ENCODE data around the gene PLEKHG2.

The PLEKHG2 gene

DNA sequence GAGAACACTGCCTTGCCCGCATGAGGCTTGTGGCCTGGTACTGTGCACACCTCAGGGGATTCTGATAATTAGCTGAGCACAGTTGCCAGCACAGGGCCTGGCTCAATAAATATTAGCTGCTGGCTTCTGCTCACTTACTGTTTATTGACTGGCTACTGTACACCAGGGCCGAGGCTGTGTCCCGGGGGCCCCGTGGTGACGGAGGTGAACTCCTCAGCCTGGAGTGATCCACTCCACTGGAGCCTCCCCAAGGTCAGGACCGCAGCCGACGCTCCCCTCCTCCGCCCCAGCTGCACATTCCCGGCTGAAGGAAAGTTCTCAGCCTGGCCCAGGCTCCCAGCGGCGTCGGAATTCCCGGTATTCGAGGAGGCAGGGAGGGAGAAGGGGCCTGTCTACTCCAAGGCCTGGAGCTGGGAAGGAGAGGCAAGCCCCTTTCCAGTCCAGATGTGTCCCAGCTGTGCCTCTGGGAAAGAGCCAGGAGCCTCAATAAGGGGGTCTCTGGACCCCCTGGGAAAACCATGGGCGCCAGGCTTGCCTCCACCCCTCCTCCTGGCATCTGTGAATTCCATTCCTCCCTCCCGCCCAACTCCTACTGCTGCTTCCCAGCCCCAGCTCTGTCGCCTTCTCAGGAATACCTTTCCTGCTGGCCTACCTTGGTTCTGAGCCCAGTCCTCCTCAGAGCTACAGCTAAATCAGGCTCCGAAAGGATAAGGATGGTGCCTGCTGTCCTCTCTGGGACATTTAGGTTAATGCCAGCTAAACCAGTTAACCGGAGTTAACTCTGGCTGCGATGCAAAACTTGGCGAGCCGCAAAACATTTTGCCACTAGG is 16.0 kb downstream of the PLEKHG2 start:
- Histone ChIP-seq H2BK5ac (ENCODE audit: low read length) (peak overlapping the region; percentile 33), H2AK5ac (ENCODE audit: low read depth, low read length) (peak overlapping the region; percentile 0), H4K8ac (ENCODE audit: low read depth, low read length) (no peak overlapping the region), H3K27me3 (ENCODE audit: control insufficient read depth in 3 of 3, insufficient read depth in 3 of 3, low read depth in 1 of 3, low read length in 3 of 3) (no peaks in the 10 kb centered on the region), H2AFZ (ENCODE audit: low read length) (peak overlapping the region; percentile 79), H3K4ac (ENCODE audit: low read length) (no peak overlapping the region), H3K14ac (ENCODE audit: low read length) (no peak overlapping the region), H2BK15ac (ENCODE audit: low read length) (no peak overlapping the region), H3K4me3 (ENCODE audit: low read length in 2 of 2) (no peak overlapping the region), H3K18ac (ENCODE audit: low read length) (peak overlapping the region; percentile 82), H2BK120ac (ENCODE audit: low read depth, low read length) (peak overlapping the region; percentile 4), H3K9me3 (replicated peaks in 1 of 2; ENCODE audit: control insufficient read depth in 2 of 2, insufficient read depth in 1 of 2, low read depth in 1 of 2, low read length in 2 of 2) (no peaks in the 10 kb centered on the region), H3K4me2 (ENCODE audit: insufficient read depth, low read length, poor library complexity, severe bottlenecking) (peak overlapping the region; percentile 37), H3K4me1 (ENCODE audit: control insufficient read depth in 2 of 2, insufficient read depth in 1 of 2, low read depth in 1 of 2, low read length in 2 of 2) (peaks cover 18 to 19% of the 10 kb centered on the region in 2 donors), H2BK12ac (ENCODE audit: low read length) (no peak overlapping the region), H3K79me1 (ENCODE audit: low read depth, low read length) (no peaks in the 10 kb centered on the region), H3K9ac (ENCODE audit: low read depth, low read length, poor library complexity) (no peak overlapping the region), H3K36me3 (replicated peaks in 1 of 2; ENCODE audit: control insufficient read depth in 2 of 2, insufficient read depth in 2 of 2, low read length in 2 of 2) (peaks cover 37 to 47% of the 10 kb centered on the region in 2 donors), H4K91ac (ENCODE audit: low read depth, low read length, poor library complexity) (no peak overlapping the region), H3K23ac (ENCODE audit: low read depth, low read length, poor library complexity) (peak overlapping the region; percentile 30), H3K27ac (replicated peaks; ENCODE audit: low read length) (peak overlapping the region; percentile 72)
- DNase-seq (ENCODE audit: low spot score), result peak; percentile 72
- WGBS, 2 donors (ENCODE audit: extremely low coverage in 2 of 2, insufficient read length in 2 of 2, insufficient replicate concordance in 1 of 2), result no CpG with 5 or more reads among the region's 23 CpGs

DNA sequence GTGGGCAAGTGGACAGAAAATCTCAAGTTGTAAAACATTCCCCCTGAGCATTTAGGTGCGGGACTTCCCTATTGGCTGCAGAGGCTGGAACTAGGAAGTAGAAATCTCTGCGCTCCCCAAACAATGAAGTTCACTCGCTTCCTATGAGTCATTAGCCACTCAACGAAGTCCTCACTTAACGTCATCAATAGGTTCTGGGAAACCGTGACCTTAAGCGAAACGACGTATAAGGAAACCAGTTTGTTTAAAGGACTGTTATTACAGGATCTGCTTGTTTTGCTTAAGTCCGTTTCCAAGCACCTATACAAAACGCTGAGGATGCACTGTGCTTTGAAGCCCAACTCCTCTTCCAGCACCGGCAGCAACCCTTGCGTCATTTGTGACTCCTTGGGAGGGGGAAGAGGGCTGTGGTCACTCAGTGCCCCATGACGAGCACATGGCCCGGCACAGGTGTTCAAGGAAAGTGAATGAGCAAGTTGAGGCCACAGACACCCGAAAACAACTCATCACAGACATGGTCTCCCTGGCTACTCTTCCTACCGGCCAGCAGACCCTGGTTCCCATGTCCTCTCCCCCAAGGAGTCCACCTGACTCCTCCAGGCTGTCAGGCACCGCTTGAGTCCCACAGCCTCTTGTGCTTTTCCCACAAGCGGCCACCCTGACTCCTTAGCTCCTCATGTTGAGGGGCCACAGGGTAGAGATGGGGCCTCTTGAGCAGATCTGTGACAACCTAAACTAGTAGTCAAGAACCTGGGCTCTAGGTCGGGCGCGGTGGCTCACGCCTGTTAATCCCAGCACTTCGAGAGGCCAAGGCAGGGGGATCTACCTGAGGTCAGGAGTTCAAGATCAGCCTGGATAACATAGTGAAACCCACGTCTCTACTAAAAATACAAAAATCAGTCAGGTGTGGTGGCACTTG is 18.5 kb downstream of the PLEKHG2 start:
- H2BK5ac ChIP-seq (ENCODE audit: low read length), result no peak overlapping the region
- no peak overlapping the region for H3K23ac ChIP-seq (ENCODE audit: low read depth, low read length, poor library complexity)
- no peak for DNase-seq (ENCODE audit: low spot score)
- H3K4me2 ChIP-seq (ENCODE audit: insufficient read depth, low read length, poor library complexity, severe bottlenecking), result no peak overlapping the region
- peaks cover 11% of the 10 kb centered on the region for H3K79me1 ChIP-seq (ENCODE audit: low read depth, low read length)
- H4K91ac ChIP-seq (ENCODE audit: low read depth, low read length, poor library complexity), result no peak overlapping the region
- H3K27me3 ChIP-seq (ENCODE audit: control insufficient read depth in 3 of 3, insufficient read depth in 3 of 3, low read depth in 1 of 3, low read length in 3 of 3), result no peaks in the 10 kb centered on the region
- H3K18ac ChIP-seq (ENCODE audit: low read length), result no peak overlapping the region
- H4K8ac ChIP-seq (ENCODE audit: low read depth, low read length), result no peak overlapping the region
- H3K4me3 ChIP-seq (ENCODE audit: low read length in 2 of 2), result no peak overlapping the region
- no peak overlapping the region for H2AFZ ChIP-seq (ENCODE audit: low read length)
- peaks cover 18 to 21% of the 10 kb centered on the region in 2 donors for H3K4me1 ChIP-seq (ENCODE audit: control insufficient read depth in 2 of 2, insufficient read depth in 1 of 2, low read depth in 1 of 2, low read length in 2 of 2)
- H3K14ac ChIP-seq (ENCODE audit: low read length), result no peak overlapping the region
- H3K9me3 ChIP-seq (replicated peaks in 1 of 2; ENCODE audit: control insufficient read depth in 2 of 2, insufficient read depth in 1 of 2, low read depth in 1 of 2, low read length in 2 of 2), result no peaks in the 10 kb centered on the region
- no peak overlapping the region for H3K27ac ChIP-seq (replicated peaks; ENCODE audit: low read length)
- H3K36me3 ChIP-seq (replicated peaks in 1 of 2; ENCODE audit: control insufficient read depth in 2 of 2, insufficient read depth in 2 of 2, low read length in 2 of 2), result peaks cover 29 to 38% of the 10 kb centered on the region in 2 donors
- no peak overlapping the region for H3K4ac ChIP-seq (ENCODE audit: low read length)
- H2BK15ac ChIP-seq (ENCODE audit: low read length), result no peak overlapping the region
- H3K9ac ChIP-seq (ENCODE audit: low read depth, low read length, poor library complexity), result peak overlapping the region; percentile 47
- H2AK5ac ChIP-seq (ENCODE audit: low read depth, low read length), result no peak overlapping the region
- WGBS, 2 donors (ENCODE audit: extremely low coverage in 2 of 2, insufficient read length in 2 of 2, insufficient replicate concordance in 1 of 2), result no CpG with 5 or more reads among the region's 25 CpGs
- no peak overlapping the region for H2BK12ac ChIP-seq (ENCODE audit: low read length)
- H2BK120ac ChIP-seq (ENCODE audit: low read depth, low read length), result no peak overlapping the region

DNA sequence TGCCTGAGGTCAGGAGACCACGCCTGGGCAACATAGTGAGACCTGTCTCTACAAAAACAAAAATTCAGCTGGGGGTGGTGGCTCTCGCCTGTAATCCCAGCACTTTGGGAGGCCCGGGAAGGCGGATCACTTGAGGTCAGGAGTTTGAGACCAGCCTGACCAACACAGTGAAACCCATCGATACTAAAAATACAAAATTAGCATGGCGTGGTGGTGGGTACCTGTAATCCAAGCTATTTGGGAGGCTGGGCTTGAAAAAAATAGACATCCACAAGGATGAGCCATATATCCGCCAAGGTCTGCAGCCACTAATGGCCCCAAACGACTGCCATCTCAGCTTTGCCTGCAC is 20.2 kb downstream of the PLEKHG2 start:
- no CpG with 5 or more reads among the region's 8 CpGs for WGBS, 2 donors (ENCODE audit: extremely low coverage in 2 of 2, insufficient read length in 2 of 2, insufficient replicate concordance in 1 of 2)
- Histone ChIP-seq H2AK5ac (ENCODE audit: low read depth, low read length) (no peak overlapping the region), H3K27me3 (ENCODE audit: control insufficient read depth in 3 of 3, insufficient read depth in 3 of 3, low read depth in 1 of 3, low read length in 3 of 3) (no peaks in the 10 kb centered on the region), H3K36me3 (replicated peaks in 1 of 2; ENCODE audit: control insufficient read depth in 2 of 2, insufficient read depth in 2 of 2, low read length in 2 of 2) (peaks cover 29 to 31% of the 10 kb centered on the region in 2 donors), H4K8ac (ENCODE audit: low read depth, low read length) (no peak overlapping the region), H4K91ac (ENCODE audit: low read depth, low read length, poor library complexity) (no peak overlapping the region), H3K9ac (ENCODE audit: low read depth, low read length, poor library complexity) (no peak overlapping the region), H3K79me1 (ENCODE audit: low read depth, low read length) (peaks cover 11% of the 10 kb centered on the region), H3K18ac (ENCODE audit: low read length) (no peak overlapping the region), H3K27ac (replicated peaks; ENCODE audit: low read length) (no peak overlapping the region), H2BK12ac (ENCODE audit: low read length) (no peak overlapping the region), H2BK5ac (ENCODE audit: low read length) (no peak overlapping the region), H2AFZ (ENCODE audit: low read length) (no peak overlapping the region), H3K4me1 (ENCODE audit: control insufficient read depth in 2 of 2, insufficient read depth in 1 of 2, low read depth in 1 of 2, low read length in 2 of 2) (peaks cover 13 to 19% of the 10 kb centered on the region in 2 donors), H3K9me3 (replicated peaks in 1 of 2; ENCODE audit: control insufficient read depth in 2 of 2, insufficient read depth in 1 of 2, low read depth in 1 of 2, low read length in 2 of 2) (no peaks in the 10 kb centered on the region), H3K4me2 (ENCODE audit: insufficient read depth, low read length, poor library complexity, severe bottlenecking) (no peak overlapping the region), H2BK120ac (ENCODE audit: low read depth, low read length) (no peak overlapping the region), H3K4me3 (ENCODE audit: low read length in 2 of 2) (no peak overlapping the region), H2BK15ac (ENCODE audit: low read length) (no peak overlapping the region), H3K4ac (ENCODE audit: low read length) (no peak overlapping the region), H3K23ac (ENCODE audit: low read depth, low read length, poor library complexity) (no peak overlapping the region), H3K14ac (ENCODE audit: low read length) (no peak overlapping the region)
- no peak for DNase-seq (ENCODE audit: low spot score)

Measured in neuronal stem cell (in vitro differentiated cells).